ENCODE measurements around the gene HTATIP2. TPM values are rescaled to one million over a fixed set of nuclear protein-coding genes. Genes with fewer than 3 reads are reported as not detected.

HTATIP2 gene
- total RNA-seq, 2 experiments from 2014 or later, result 13.9 TPM; not detected in 1

- DNase-seq (ENCODE audit: low spot score), result no peak
- no peak overlapping the region for H2AFZ ChIP-seq (ENCODE audit: low read length)
- intact Hi-C loops (cut with micrococcal nuclease; ENCODE audit: unreplicated experiment), result no loop called here
- H3K9me3 ChIP-seq (ENCODE audit: low read length), result no peaks in the 10 kb centered on the region
- no peak overlapping the region for H3K27ac ChIP-seq (ENCODE audit: low read depth, low read length, poor library complexity, severe bottlenecking)
- CTCF ChIA-PET (ENCODE audit: unreplicated experiment), result no interaction called here
- no peaks in the 10 kb centered on the region for H3K9me2 ChIP-seq (ENCODE audit: insufficient read depth, low read length)
- H3K36me3 ChIP-seq (ENCODE audit: insufficient read depth, low read length), result no peaks in the 10 kb centered on the region
- no peak for TF ChIP-seq EZH2phosphoT487 (IDR thresholded peaks at IDR 0.05; ENCODE audit: borderline replicate concordance, low read depth, low read length)
- TF ChIP-seq CTCF (conservative IDR thresholded peaks at IDR 0.05; ENCODE audit: low read length), result no peak
- H3K4me3 ChIP-seq (ENCODE audit: low read depth, low read length, poor library complexity, severe bottlenecking), result no peak overlapping the region
- no peaks in the 10 kb centered on the region for H4K20me1 ChIP-seq (ENCODE audit: insufficient read depth, low read length)
- POLR2A ChIA-PET, result interaction anchor here (1.1 to 1.5 kb wide), 3 partner anchors 8 to 13 kb away, joined by 3 to 6 read pairs (median 6); no protein-coding TSS in a partner anchor
- no peaks in the 10 kb centered on the region for H3K79me2 ChIP-seq (ENCODE audit: insufficient read depth, low read depth, low read length)
- BruUV-seq (replicated peaks), result no TSS peak
- no peak overlapping the region for H3K4me2 ChIP-seq (ENCODE audit: low read length)
- no peaks in the 10 kb centered on the region for H3K4me1 ChIP-seq (ENCODE audit: insufficient read depth, low read length, poor library complexity, severe bottlenecking)
These were observed 8.6 kb downstream of the HTATIP2 start for GRCh38 chr11:20372081-20372626.

GRCh38 chr11:20373147-20373546 lies 9.6 kb downstream of the HTATIP2 start:
- Histone ChIP-seq H3K27ac (ENCODE audit: low read depth, low read length, poor library complexity, severe bottlenecking) (no peak overlapping the region), H2AFZ (ENCODE audit: low read length) (no peak overlapping the region), H3K4me1 (ENCODE audit: insufficient read depth, low read length, poor library complexity, severe bottlenecking) (no peaks in the 10 kb centered on the region), H3K36me3 (ENCODE audit: insufficient read depth, low read length) (no peaks in the 10 kb centered on the region), H3K4me3 (ENCODE audit: low read depth, low read length, poor library complexity, severe bottlenecking) (no peak overlapping the region), H4K20me1 (ENCODE audit: insufficient read depth, low read length) (no peaks in the 10 kb centered on the region), H3K9me2 (ENCODE audit: insufficient read depth, low read length) (no peaks in the 10 kb centered on the region), H3K9me3 (ENCODE audit: low read length) (no peaks in the 10 kb centered on the region), H3K4me2 (ENCODE audit: low read length) (no peak overlapping the region), H3K79me2 (ENCODE audit: insufficient read depth, low read depth, low read length) (no peaks in the 10 kb centered on the region)
- TF ChIP-seq CTCF (conservative IDR thresholded peaks at IDR 0.05; ENCODE audit: low read length) (no peak), EZH2phosphoT487 (IDR thresholded peaks at IDR 0.05; ENCODE audit: borderline replicate concordance, low read depth, low read length) (no peak)
- no peak for DNase-seq (ENCODE audit: low spot score)
- intact Hi-C loops (cut with micrococcal nuclease; ENCODE audit: unreplicated experiment), result no loop called here
- ChIA-PET POLR2A (interaction anchor here (1.4 to 1.5 kb wide), 2 partner anchors 8 to 14 kb away, joined by 6 read pairs; no protein-coding TSS in a partner anchor), CTCF (ENCODE audit: unreplicated experiment) (no interaction called here)
- no TSS peak for BruUV-seq (replicated peaks)

GRCh38 chr11:20373568-20374209 lies 10.2 kb downstream of the HTATIP2 start:
- H3K27ac ChIP-seq (ENCODE audit: low read depth, low read length, poor library complexity, severe bottlenecking), result no peak overlapping the region
- TF ChIP-seq EZH2phosphoT487 (IDR thresholded peaks at IDR 0.05; ENCODE audit: borderline replicate concordance, low read depth, low read length), result no peak
- TF ChIP-seq CTCF (conservative IDR thresholded peaks at IDR 0.05; ENCODE audit: low read length), result no peak
- DNase-seq (ENCODE audit: low spot score), result no peak
- CTCF ChIA-PET (ENCODE audit: unreplicated experiment), result no interaction called here
- no peaks in the 10 kb centered on the region for H3K79me2 ChIP-seq (ENCODE audit: insufficient read depth, low read depth, low read length)
- POLR2A ChIA-PET, result interaction anchor here (0.6 to 1.2 kb wide), 2 partner anchors 18 to 25 kb away, joined by 3 to 4 read pairs; no protein-coding TSS in a partner anchor
- H3K9me2 ChIP-seq (ENCODE audit: insufficient read depth, low read length), result no peaks in the 10 kb centered on the region
- intact Hi-C loops (cut with micrococcal nuclease; ENCODE audit: unreplicated experiment), result no loop called here
- no peaks in the 10 kb centered on the region for H3K36me3 ChIP-seq (ENCODE audit: insufficient read depth, low read length)
- no peaks in the 10 kb centered on the region for H3K4me1 ChIP-seq (ENCODE audit: insufficient read depth, low read length, poor library complexity, severe bottlenecking)
- BruUV-seq (replicated peaks), result no TSS peak
- H3K9me3 ChIP-seq (ENCODE audit: low read length), result no peaks in the 10 kb centered on the region
- no peaks in the 10 kb centered on the region for H4K20me1 ChIP-seq (ENCODE audit: insufficient read depth, low read length)
- H3K4me2 ChIP-seq (ENCODE audit: low read length), result no peak overlapping the region
- H3K4me3 ChIP-seq (ENCODE audit: low read depth, low read length, poor library complexity, severe bottlenecking), result no peak overlapping the region
- no peak overlapping the region for H2AFZ ChIP-seq (ENCODE audit: low read length)
